HG02798 (cell line): ENCODE results near the gene NPSR1.
"Not testable (repeated sequence)": the region's sequence is repeated elsewhere in the genome, so short reads cannot be mapped to it uniquely, and the experiment has no call there.

ENCODE experiments used
- ATAC-seq: cut with Tn5 transposase; IDR thresholded peaks from one replicate; pipeline ENCODE4 v1.9.1; 2021; ENCODE audit warnings: mild to moderate bottlenecking; ENCODE audit not compliant: unreplicated experiment, poor library complexity

NPSR1 gene, protein sequence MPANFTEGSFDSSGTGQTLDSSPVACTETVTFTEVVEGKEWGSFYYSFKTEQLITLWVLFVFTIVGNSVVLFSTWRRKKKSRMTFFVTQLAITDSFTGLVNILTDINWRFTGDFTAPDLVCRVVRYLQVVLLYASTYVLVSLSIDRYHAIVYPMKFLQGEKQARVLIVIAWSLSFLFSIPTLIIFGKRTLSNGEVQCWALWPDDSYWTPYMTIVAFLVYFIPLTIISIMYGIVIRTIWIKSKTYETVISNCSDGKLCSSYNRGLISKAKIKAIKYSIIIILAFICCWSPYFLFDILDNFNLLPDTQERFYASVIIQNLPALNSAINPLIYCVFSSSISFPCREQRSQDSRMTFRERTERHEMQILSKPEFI

DNA sequence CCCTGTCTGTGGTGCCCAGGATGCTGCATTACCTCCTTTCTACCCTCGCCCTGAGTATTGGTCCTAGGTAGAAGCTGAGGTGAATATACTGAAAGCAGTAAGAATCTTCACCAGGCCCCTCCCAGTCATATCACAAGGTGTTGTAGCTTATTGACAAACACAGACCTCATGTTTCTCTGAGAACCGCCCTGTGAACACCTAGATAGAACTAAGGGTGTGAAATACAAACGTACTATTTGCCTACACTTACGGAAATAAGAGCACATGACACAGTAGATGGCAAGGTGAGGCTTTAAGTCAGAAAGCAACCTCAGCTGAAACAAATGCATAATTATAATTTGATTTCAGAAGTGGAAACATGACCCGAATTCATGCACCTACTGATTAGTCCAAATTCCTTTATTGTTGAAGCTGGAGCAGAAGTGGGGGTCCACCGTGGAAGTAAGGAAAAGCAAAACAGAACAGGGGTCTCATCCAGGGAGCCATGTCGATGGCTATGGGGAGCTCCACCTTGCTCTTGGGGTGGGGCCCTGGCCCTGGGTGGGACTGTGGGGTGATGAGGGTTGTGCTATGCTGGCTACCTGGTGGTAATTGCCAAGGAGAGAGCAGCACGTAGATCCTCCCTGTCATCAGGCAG is at the start of gene NPSR1:
TSS of gene NPSR1 (plus strand) at position 587 of the 637 bp plus-strand sequence. CDS start 195 bp downstream, outside the sequence.
- no peak for ATAC-seq

DNA sequence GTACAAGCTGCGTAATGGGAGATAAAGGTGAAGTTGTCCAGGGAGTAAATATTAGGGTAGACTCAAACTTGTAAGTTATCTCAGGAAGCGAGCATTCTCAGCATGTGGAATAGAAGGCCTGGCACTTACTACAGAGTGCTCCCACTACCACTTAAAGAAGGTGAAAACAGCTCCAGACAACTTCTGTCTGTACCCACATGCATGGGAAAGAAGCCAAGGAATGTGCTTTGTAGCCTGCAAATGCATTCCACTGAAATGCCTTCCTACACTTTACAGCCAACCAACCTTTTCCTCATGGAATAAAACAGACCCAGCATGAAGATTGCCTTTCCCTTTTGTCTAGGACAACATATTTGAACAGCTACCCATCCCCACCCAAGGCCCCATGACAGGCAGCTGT is 45.4 kb upstream of the NPSR1 start:
- no peak for ATAC-seq

DNA sequence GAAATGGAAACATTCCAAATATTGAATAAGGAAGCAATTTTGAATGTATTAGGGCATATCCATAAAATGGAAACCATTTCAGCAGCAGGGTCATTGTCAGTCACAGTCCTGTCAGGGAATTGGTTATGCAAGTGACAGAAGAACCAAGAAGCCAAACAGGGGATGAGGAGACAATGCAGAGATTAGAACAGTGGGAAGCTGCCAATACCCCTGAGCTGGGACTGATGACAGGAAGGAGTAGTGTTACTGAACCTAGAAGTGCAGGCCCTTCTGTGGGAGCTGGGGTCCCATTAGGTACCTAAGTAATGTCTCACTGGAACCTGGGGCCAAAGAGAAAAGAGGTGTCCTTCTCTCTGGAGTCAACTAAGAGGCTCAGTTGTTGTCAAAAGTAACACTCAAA is 37.6 kb upstream of the NPSR1 start:
- ATAC-seq = no peak

DNA sequence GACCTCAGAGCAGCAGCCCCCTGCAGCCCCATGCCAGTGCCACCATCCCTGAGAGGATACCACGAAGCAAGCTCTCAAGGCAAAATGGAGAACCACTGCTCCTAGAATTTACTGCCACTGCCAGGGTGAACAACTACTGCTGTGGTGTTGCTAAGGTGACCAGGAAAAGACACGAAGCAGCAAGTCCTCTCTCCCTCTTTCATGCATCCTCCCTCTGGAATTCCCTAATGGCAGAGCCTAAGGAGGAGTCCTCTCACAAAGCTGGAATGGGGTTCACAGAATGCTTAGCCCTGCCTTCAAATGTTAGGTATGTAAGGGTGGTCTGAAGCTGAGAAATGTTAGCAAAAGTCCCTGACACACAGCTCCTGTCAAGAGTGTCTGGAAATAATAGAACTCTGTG is 35.8 kb upstream of the NPSR1 start:
- no peak for ATAC-seq

DNA sequence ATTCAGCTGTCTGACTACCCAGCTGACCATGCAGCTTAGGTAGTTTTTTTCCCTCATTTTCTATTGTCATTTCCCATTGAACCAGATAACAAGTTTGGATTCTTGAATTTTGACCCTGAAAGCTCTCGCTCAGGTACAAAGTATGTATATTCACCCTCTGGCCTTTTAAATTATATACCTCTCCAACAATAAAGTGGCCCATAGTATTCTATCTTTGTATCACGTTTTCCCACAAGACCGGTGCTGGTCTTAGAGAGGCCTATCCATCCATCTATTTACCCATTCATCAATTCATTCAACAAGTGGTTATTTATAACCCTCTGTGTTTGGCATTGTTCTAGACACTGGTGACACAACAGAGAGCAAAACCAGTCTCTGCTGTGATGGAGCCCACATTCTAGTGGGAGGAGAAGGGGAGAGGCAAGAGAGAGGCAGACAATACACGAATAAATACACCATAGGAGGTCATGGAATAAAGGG is 35.2 kb upstream of the NPSR1 start:
- ATAC-seq = no peak

DNA sequence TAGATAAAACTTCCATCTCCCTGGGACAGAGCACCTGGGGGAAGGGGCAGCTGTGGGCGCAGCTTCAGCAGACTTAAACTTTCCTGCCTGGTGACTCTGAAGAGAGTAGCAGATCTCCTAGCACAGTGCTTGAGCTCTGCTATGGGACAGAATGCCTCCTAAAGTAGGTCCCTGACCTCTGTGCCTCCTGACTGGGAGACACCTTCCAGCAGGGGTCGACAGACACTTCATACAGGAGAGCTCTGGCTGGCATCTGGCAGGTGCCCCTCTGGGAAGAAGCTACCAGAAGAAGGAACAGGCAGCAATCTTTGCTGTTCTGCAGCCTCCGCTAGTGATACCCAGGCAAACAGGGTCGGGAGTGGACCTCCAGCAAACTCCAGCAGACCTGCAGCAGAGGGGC is 29.4 kb upstream of the NPSR1 start:
- ATAC-seq = not testable (repeated sequence)

DNA sequence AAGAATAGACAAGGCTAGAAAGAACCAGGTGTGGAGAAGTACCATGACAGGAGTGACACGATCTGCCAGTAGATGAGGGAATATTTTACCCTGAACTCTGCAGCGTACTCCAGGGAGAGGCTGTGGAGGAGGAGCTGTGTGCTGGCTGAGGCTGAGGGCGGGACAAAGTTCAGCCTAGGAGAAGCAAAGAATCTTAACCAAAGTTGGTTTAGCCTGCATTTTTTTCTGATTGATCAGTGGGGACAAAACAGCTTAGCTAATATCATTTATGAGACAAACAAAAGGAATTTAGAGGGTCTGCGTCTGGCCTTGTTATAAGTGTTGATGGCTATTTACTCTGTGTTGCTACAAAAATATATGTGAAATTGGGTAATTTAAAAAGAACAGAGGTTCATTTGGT is 5.2 kb upstream of the NPSR1 start:
- no peak for ATAC-seq

DNA sequence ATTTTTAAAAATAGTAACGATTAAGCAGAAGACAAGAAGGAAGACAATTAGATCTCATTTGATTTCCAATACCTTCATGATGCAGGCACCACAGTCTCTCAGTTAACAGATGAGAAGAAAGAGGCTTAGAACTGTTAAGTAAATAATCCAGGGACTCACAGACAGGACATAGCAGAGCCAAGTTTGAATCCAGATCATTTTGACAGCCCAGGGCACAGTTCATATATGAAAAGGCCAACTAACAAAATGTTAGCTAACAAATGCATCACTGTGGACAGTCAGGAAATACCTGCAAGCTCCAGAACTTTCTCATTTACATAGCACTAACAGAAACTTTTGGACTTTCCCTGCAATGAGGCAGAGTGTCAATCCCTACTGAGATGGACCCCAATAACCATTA is 4.2 kb upstream of the NPSR1 start:
- no peak for ATAC-seq

DNA sequence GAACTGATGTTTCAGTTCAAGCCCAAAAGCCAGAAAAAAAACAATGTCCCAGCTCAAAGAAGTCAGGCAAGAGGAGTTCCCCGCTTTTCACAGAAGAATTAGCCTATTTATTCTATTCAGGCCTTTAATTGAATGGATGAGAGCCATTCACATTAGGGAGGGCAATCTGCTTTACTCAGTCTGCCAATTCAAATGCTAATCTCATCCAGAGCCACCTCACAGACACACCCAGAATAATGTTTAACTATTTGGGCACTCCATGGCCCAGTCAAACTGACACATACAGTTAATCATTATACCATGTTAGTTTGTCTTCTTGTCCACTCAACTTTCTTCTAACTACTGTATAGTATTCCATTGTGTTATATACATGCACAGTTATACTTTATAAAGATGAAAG is 2.6 kb upstream of the NPSR1 start:
- no peak for ATAC-seq

DNA sequence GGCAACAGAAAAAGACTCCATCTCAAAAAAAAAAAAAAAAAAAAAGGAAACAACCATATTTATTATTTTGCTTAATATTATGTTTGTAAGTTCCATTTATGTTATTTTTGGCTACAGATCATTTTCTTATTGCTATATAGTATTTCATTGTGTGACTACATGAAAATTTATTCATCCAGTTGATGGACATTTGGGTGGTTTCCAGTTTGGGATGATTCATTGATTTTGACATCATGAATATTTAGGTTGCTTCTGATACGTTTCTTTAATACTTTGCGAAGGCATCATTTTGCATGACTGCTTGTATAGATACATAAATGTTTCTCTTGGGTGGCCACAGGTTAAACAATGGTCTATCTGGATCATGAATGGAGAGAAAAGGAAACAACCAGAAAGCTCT is 2.0 kb upstream of the NPSR1 start:
- ATAC-seq = no peak

DNA sequence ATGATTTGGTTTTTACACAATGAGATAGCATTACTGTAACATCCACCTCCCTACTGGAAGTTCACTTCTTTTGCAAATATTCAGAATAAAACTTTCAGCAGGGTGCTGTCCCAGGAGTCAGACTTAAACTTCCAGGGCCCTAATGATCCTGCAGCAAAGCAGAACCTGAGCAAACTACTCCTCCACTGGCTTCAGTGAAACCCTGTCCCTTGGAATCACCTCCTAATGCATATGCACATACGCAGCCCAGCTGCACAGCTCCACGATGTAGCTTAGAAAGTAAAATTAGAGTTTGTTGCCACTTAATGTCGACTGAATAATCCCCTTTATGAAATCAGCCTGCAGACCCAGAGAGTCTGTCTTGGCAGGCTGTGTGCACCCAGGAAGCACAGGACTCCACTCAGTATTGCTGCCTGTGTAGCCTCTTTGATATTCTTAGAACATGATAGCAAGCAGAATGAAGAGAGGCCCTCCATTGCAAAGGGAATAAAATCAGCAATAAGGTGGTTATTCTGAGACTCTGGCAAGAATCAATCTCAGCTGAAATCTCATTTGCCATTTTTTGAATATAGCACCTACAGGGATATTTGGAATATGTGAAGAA is 1.6 kb downstream of the NPSR1 start:
- no peak for ATAC-seq

DNA sequence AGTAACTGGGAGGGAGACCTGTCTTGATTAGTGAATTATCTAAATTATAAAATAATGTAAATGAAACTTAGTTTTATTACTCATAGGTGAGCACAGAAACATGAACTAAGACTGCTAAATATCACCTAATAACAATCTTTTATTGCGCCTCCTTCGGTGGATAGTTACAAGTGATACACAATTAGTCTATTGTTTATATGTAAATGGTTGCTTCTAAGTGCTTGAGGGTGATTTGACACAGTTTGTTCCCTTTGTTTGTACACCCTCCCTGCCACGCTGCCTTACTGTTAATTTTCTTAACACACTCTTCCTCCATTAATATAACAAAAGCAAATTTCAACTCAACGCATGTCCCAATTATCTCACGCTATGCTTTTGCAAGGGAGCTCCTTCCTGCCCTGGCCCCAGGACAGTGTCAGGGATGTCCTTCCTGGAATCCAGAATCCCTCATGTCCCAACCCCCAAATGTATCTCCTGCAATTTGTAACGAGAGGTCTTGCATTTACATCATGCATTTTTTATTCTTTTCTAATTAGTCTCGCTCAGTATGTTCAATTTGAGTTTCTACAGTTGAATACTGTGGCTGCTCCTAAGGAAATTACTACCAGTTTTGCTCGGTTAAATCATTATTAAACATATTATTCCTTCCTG is 4.2 kb downstream of the NPSR1 start:
- no peak for ATAC-seq

DNA sequence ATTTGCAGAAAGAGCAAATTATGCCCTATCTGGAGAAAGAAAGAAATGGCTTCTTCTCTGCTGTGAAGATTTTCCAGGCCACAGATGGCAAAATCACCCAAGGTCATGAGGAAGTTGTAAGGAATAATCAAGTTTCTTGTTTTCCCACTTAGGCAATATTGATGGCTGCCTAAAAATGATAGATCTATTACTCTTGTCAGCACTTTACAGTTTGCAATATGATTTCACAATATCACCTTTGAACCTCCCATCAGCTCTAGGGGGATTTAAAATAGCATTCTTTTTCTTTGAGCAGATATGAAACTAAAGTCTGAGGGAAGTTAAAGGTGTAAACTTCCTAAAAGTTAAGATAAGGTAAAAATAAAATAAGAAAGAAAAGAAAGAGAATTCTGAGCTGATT is 6.7 kb downstream of the NPSR1 start:
- no peak for ATAC-seq

DNA sequence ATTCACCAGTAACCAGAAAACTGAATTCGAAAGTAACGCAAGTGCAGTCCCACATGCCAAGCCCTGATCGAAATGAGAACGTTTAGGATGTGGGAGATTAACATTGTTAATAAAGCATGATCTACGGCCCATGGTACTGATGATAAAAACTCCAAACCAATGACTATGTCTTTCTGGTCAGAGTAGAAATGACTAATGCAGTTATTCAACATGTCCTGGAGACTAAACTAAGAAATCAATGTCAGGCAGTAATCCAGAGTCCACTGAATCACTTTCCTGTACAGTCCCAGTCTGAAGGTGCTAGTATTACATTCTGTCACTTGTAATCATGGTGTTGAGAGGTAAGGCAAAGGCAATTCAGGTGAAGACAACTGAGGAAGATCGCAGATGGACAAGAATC is 14.4 kb downstream of the NPSR1 start:
- ATAC-seq = no peak

DNA sequence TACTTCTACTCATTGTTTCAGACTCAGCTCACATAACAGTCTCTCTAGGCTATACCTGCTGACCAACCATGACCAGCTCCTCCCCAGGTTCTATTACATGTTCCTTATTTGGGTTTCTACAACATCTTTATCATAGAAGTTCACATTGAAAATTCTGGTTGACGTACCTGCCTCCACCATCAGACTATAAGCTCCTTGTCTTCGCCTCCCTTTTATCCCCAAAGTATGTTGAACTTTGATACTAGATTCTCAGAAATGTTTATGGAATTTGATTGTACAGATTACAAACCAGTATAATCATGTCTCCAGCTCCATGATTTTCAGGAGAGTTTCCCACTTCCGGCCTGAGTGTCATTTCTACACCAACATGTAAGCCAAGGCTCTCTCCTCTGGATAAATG is 15.0 kb downstream of the NPSR1 start:
- ATAC-seq = no peak

DNA sequence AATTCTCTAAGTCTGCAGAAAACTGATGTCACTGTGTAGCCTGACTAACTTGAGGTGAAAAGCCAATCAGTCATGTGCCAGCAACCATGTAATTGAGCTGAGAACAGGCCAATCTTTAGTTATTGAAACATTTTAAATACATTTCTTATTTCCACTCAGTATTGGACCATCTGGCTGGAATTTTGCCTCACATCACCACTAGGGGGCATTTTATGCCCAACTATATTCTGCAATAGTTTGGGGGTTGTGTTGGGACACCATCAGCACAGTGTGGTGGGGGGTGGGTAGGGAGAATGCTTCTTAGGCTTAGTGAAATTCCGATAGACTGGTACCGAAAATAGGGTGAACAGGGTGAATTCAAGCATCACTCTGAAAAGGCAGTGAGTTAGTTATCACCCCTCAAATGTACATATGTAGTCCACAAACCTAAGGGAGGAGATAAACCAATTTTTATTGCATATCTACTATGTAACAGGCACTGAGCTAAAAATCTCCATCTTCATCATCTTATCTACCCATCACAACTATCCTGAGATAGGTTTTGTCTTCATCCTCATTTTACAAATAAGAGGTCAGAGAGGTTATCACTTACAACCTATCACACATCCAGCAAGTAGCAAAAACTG is 17.8 kb downstream of the NPSR1 start:
- peak; percentile 82 for ATAC-seq

DNA sequence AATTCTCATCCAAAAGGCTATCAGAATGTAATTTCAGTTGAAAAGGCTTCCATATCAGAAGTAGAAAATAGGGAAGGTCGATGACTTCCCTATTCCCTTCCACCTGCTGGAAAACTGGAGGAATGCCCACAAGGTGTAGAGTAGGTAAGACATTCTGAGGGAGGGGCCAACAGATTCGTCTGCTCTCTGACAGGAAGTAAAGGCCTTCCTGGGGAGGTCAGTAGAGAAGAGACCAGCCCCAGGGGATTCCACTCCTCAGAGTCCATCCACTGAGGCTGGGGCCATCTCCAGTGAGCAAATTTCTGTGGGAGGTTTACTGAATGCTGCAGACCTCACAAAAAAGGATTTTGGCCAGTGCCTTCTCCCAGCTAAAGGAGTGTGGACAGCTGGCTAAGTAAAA is 19.5 kb downstream of the NPSR1 start:
- no peak for ATAC-seq

DNA sequence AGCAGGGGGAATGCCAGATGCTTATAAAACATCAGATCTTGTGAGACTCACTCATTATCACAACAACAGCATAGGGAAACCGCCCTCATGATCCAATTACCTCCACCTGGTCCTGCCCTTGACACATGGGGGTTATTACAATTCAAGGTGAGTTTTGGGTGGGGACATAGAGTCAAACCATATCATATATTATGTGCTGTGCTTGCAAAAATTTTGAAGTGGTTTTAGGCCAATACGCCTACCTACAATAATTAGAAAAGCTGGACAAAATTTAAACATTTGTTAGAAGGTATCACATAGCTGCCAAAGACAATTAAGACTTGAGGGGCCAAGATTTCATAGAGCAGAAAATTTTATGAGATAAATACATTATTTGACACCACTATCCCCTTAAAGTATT is 29.5 kb downstream of the NPSR1 start:
- ATAC-seq = no peak

DNA sequence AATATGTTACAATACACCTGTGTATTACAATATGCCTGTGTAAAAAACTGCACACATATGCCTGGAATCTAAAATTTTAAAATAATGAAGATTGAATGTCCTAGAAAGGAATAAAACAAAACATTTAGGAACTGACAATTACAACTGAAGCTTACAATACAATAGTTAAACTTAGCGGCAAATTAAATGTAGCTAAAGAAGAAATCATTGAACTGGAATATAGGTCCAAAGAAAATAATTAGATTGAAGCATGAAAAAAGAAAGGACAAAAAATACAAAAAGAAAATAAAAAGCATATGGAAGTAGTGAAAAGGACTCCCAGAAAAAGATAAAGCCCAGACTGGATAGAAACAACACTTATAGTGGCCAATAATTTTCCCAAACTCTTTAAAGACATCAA is 38.4 kb downstream of the NPSR1 start:
- ATAC-seq = no peak

DNA sequence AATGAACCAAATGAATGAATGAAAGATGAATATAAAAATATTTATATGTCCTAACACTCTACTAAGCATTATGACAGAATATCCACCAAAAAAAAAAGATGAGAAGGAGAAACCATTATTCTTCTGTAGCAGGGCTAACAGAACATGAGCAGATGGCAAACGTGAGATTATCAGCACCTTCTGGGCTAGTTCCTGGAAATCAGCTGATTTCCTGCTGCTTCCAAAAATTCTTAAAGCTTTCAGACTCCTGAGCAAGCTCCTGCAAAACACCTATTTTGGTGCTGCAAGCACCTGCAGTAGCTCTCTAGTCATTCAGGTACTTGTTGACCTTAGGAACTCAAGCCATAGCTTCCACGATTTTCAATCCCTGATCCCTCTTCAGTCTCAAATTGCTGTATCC is 51.8 kb downstream of the NPSR1 start:
- no peak for ATAC-seq

DNA sequence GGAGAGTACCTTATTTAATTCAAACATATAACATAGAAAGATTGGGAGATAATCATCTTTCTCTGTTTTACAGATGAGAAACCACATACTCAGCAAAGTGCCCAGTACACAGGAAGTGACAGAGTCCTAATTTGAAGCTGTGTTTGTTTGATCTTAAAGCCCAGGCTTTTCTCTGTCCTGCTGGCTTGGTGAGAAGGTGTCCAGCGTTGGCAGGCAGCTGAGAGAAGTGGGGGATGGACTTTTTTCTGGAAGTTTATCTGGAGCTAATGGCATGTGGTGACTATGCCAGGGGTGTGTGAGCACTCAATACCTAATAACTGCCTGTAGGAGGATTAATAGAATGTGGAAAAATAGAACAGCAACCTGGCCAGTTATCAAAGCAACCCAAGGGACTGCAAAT is 60.8 kb downstream of the NPSR1 start:
- ATAC-seq = no peak
